Hair follicle dermal papilla cell (primary cell): ENCODE measurements around the gene ITIH4. TPM values are rescaled to one million over a fixed set of nuclear protein-coding genes. Genes with fewer than 3 reads are reported as not detected.

Experiments
- small RNA-seq: library from RNA; depleted of rRNA; stranded (forward); fragments of <200 nt; gene quantifications from one replicate; pipeline ENCODE3, GENCODE V24; 2012
- total RNA-seq: library from RNA; depleted of rRNA; stranded (reverse); fragments of >200 nt; gene quantifications from 2 replicates; pipeline ENCODE4 v1.2.3, GENCODE V29; 2012

ITIH4 gene
- total RNA-seq = 2.2 and 2.4 TPM in 2 replicates

GRCh38 chr3:52830535-52831258 is at the start of gene ITIH4:
TSS of gene ITIH4 (minus strand) at chr3:52830672. CDS start at chr3:52830642, 30 bp downstream.

GRCh38 chr3:52834871-52835501 is 4.5 kb upstream of the ITIH4 start, which contains the start of gene MUSTN1:
TSS of gene MUSTN1 (minus strand) at chr3:52835019. CDS start at chr3:52834948, 71 bp downstream.

GRCh38 chr3:52794612-52795099 is 35.8 kb downstream of the ITIH4 start, which contains the start of gene ITIH3:
TSS of gene ITIH3 (plus strand) at chr3:52794796. CDS start at chr3:52794804, 8 bp downstream.

GRCh38 chr3:52777127-52777958 is 53.1 kb downstream of the ITIH4 start, which contains the start of gene ITIH1:
TSS of gene ITIH1 (plus strand) at chr3:52777599. CDS start at chr3:52777616, 17 bp downstream.

GRCh38 chr3:52770496-52771333 is 59.8 kb downstream of the ITIH4 start, which contains the start of gene NEK4:
TSS of gene NEK4 (minus strand) at chr3:52770940. CDS start at chr3:52770746, 194 bp downstream.

Small RNAs within 50 kb of the gene (small RNA-seq; reads per million reads assigned to genes)
- not detected for gene MIR8064
- gene MUSTN1 = not detected

Other genes with a start within 250 kb of the ITIH4 start
- gene PBRM1, start 144.8 kb downstream of the ITIH4 start, total RNA-seq = 75.4 and 82.8 TPM in 2 replicates
- 113 and 126 TPM in 2 replicates for gene GNL3, start 144.6 kb downstream of the ITIH4 start, total RNA-seq
- gene GLT8D1, start 124.9 kb downstream of the ITIH4 start, total RNA-seq = 94.7 and 97.8 TPM in 2 replicates
- 32.5 and 50.0 TPM in 2 replicates for gene SPCS1, start 124.6 kb downstream of the ITIH4 start, total RNA-seq
- gene NEK4, start 59.7 kb downstream of the ITIH4 start, total RNA-seq = 20.9 and 28.4 TPM in 2 replicates
- gene ITIH1, start 53.1 kb downstream of the ITIH4 start, total RNA-seq = not detected in 2 replicates
- 1.1 TPM in 1 of 2 replicates, not detected in the other for gene ITIH3, start 35.9 kb downstream of the ITIH4 start, total RNA-seq
- gene MUSTN1, start 4.3 kb upstream of the ITIH4 start, total RNA-seq = not detected in 2 replicates
- 16.9 and 19.7 TPM in 2 replicates for gene STIMATE, start 66.9 kb upstream of the ITIH4 start, total RNA-seq
- gene SFMBT1, start 215.4 kb upstream of the ITIH4 start, total RNA-seq = 4.0 and 7.3 TPM in 2 replicates